Cerebellar cortex (tissue), 1 donor: ENCODE results near the gene LRRC8C.
"Not testable (repeated sequence)": the region's sequence is repeated elsewhere in the genome, so short reads cannot be mapped to it uniquely, and the experiment has no call there.

Experiments used
- DNase-seq: peaks from one replicate; pipeline ENCODE4 v3.0.0-alpha.2; 2015; ENCODE audit warnings: low spot score

The LRRC8C gene

DNA sequence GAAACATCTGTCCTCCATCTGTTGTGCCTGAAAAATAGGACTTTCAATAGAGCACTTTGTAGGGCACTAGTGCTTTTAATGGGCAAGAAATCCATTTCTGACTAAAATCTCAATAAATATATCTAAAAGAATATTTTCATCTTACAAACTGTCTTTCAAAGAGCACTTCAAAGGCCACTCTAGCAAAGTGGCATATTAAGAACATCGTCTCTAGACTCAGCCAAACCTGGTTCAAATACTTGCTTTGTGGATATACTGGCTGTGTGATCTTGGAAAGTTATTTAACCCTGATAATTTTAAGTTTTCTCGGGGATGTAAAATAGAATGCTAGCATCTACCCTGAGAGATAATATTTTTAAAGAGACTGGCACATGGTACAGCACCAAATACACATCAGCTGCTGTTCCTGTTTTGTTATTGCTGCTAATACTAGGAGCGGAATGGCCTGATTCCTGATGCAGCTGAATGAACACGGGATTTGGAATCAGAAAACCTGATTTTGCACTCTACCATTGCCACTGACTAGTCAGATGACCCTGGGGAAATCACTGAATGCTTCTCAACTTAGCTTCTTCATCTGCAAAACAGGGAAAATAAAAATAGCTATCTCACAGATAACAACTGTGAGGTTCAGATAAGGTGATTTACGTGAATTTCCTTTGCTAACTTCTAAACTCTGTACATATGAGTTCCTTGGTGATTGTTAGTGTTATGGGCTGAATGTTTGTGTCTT is 25.2 kb upstream of the LRRC8C start:
- no peak for DNase-seq

DNA sequence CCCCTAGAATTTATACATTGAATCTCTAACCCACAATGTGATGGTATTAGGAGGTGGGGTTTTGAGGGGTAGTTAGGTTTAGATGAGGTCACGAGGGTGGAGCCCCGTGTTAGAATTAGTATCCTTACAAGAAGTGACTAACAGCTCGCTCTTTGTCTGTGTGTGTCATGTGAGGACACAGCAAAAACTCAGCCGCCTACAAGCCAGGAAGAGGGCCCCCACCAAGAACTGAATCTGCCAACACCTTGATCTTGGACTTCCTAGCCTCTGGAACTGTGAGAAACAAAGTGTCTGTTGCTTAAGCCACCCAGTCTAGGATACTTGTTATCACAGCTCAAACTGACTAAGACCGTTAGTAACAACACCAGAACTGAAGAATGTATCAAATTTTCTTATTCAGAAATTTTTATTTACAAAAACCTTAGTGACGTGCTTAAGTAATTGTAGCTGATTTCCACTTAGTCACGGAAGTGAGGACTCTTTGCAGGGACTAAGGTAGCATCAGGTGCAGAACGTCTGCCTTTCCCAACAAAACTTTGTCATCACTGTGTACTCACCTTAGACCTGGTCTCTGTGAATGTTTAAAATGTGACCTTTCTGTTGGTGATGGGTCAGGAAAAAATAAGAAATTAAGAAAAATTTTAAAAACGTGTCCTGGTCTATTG is 24.5 kb upstream of the LRRC8C start:
- no peak for DNase-seq

DNA sequence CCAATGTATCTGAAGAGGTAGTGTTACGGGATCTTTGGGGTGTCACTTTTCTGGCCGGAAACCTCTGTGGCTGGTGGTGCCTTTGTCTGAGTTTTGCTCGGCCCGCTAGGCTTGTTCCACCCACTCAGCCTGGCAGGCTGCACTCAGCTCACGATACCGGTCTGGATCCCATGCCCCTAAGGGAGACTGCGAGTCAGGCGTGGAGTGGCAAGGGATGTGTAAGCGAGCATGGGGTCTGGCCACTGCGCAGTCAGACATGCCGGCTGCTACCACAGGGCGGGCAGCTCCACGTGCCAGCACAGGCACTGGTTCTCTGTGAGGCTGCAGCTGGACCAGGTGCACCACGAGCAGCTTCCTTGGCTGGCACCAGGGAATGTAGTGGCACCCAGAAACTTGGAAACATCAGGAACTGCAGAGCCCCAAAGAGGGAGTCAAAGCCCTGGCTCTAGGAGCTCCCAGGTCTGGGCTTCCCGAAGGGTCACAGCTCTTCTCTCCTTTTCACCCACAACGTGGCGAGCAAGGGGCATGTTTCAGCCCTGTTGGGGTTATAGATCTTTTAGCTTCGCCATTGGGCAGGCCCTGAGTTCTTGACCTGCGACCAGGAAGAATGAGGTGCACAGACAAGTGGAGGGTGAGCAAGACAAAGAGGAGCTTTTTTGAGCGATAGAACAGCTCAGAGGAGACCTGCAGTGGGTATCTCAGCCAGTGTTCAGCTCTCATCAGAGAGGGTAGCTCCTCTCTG is 23.8 kb upstream of the LRRC8C start:
- DNase-seq = no peak

DNA sequence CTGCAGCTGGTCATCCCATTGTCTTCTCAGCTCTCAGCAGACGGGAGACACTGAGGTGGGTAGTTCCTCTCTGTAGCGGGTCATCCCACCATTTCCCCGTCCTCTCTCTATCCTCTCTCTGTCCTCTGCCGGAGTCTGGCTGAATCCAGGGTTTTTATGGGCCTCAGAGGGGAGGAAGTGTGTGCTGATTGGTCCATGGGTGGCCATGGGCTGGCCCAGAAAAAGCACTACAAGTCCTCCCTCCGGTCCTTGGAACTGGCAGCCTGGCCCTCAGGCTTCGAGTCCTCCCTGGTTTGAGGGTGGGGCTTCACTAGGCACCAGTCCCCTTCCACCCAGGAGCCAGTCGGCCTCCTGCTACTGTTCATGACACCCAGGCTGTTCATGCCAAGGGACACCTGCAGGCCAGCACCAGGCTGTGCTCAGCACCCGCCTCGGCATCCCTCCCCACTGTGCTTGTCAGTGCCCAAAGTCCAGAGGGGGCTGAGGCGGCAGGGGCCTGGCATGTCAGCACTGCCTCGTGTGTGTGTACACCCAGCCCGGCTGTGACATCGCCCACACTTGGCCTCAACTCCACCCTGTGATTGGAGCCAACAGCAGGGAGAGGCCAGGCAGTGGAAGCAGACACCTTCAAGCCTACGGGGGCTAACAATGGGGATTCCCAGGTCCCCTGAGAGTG is 23.0 kb upstream of the LRRC8C start:
- no peak for DNase-seq

DNA sequence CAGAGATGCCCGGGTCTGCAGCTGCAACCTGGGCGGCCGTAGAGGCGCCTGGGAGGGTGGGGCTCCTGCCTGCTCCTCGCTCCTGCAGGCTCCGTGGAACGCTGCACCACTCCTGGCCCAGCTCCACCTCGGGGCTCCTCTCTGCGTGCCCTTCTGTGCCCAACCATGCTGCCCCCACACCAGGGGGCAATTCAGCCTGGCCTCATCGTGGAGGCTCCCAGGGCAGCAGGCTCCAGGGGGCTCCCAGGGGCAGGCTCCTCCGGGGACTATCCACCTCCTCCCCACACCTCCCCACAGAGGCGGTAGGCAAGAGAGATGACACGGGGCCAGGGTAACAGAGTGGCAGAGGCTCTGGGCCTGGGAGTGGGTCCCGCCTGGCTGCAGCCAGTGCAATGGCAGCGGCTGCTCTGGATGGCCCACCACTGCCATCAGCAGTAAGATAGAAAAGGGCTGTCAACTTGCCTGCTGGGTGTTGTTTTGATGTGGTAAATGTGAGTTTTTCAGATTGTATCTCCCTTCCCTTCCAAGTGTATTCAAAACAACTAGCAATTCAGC is 22.4 kb upstream of the LRRC8C start:
- no peak for DNase-seq

DNA sequence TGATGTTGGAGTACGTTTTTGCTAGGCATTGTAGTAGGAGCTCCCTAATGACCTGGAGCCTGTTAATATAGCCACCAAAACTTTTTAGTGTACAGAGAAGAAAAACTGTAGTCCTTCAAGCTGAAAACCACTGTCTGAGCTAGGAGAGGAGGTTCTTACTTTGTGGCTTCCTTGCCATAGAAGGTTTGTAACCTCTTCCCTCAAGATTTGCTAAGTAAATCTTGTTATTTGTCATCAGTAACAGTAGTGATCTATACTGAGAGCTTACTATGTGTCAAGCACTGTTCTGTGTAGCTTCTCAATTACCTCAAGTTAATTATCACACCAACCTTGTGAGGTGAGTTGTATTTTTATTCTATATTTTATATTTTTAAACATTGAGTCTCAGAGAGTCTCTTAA is 21.2 kb upstream of the LRRC8C start:
- no peak for DNase-seq

DNA sequence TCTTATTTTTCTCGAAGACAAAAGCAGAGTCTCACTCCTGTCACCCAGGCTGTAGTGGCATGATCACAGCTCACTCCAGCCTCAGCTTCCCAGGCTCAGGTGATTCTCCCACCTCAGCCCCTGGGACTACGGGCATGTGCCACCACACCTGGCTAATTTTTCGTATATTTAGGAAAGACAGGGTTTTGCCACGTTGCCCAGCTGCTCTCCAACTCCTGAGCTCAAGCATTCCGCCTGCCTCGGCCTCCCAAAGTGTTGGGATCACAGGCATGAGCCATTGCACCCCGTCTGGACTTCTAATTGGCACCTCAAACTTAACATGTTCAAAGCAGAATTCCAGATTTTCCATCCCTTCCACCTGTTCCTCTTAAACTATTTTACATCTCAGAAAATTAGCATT is 19.0 kb upstream of the LRRC8C start:
- DNase-seq = no peak

DNA sequence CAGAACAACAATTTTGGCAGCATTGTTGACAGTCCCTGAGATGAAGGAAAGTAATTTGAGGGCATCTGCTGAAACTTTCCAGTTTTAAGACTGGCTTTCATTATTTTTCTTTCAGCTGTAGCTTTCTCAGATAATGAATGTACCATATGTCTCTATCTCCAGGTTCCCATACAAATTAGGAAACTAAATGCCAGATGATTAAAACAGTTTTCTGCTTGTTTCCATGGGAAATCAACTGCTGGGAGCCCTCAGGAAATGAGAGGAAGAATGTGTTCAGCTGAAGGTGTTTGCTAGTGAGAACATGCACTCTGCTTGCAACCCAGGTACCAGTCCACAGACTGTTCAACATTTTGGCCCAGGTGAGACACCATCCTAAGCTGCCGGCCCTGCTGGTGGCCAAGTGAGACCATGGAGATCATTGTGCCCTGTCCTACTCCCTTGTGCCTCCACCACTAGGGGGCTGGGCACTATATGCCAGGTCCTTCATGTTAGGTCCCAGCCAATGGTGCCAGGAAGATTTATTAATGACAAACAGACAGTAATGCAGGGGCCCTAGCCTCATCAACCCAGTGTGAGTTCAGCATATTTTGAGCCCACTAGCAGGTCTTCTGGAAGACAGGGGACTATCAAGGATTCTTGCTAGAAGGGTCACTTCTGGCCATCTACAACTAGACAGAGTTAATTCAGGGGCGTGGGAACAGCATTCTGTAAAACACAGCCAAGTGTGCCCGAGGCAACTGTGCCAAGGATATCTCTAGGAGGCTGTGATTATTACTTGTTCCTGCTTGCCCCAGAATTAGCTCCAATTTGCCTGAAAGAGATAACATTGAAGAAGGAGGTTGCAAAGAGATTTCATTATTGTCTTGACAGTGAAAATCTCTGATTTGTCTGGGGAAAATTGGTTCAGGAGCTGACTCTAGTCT is 17.0 kb upstream of the LRRC8C start:
- DNase-seq = no peak

DNA sequence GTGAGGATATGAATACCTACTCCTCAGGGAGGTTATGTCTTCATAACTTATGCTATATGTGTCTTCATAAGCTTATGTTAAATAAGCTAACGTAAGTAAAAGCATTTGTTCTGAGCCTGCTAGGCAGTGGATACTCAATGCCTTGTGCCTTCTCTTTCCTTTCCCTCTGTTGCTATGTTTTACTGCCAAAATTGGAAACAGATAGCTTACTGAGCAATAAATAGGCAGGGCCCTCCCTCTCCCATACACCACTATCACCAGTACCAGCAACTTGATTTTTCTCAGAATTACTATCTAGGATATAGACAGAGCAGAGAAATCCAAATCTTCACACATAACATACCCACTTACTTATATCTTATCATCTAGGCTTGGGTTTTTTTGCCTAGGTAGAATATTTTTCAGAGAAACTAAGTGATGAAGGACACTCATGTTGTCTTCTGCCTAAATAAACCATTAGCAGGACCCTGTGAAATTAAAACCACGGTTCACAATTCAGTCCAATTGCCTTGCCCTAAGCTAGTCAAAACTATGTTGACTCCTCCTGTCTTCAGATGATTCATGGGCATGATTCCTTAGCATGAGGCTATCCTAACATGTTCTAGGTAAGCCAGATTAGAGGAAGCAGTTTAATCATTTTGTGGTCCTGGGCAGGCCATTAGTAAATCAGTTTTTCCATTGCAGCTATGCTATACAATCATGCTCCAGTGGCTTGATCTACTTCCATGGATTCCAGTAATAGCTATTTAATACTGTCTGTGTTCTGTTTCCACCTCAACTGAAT is 15.9 kb upstream of the LRRC8C start:
- no peak for DNase-seq

DNA sequence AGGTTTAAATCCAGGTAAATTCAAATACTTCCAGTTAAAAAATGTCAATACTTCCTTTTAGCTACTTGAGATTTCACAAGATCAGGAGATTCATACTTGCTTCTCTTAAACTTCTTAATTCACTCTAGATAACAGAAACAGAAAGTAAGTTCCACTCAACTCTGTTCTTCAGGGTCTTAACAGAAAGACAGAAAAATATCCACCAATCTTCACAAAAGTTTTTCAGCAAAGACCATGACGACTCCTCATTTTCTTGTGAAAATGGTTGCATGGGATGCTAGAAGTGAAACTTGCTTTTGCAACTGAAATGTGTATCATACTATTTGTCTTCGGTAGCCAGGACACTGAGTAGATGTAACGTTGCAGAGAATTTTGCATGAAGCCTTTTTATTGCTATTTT is 12.3 kb upstream of the LRRC8C start:
- no peak for DNase-seq

DNA sequence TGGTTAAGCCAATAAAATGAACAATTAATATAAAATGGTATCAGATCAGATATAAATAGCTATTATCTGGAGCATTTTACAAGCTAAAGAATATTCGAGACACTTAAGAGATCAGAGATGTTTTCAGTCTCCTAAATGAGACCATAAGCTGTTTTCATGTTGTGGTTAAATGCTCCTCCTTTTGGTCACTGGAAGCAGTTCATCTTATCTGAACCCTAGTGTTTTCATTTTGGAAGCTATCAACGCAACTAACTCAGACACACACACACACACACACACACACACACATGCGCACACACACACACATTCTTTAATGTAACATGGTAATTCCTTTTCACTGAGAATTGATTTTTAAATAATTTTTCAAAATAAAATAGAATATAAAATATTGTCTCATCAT is 10.0 kb upstream of the LRRC8C start:
- DNase-seq = no peak

DNA sequence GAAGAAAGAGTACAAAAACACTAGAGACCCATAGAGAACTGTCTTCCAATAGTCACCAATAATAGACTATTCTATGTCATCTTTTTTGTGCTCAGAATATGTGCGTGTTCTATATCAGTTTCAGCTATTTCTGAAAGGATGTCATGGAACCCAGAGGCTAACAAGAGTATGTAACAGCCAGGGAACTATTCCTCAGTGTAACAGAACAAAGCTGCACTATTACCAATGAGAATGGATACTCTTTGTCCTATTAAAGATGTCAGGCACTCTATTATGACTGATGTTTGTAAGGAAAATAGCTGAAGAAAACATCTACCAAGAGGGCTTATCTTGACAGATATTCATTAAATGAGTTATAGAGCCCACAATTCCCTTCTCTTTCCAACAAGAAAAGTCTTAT is 8.6 kb upstream of the LRRC8C start:
- no peak for DNase-seq

DNA sequence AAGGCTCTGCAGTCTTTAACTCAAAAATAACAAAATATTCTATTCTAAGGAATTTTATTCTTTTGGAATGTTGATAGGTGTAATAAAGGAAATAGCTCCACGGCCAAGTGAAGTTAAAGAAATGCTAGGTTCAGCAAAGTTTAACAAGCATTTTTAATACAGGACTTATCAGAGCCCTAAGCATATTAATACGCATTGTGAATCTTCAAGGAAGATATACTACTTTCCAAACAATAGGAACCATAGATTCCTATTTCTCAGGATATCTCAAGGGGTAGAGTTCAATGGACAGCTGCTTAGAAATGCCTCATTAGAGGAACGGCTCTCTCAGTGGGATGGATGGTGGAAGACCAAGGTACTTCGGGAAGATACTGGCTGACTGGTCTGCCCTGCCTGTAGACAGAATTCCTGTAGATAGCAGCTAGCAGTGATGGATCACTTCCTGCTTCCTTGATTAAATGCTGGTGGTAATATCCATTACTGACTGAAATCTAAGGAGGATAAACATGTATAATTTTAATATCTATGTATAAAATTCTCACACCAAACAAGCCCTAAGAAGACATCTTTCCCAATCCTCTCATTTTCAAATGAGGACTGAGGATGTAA is 8.1 kb upstream of the LRRC8C start:
- no peak for DNase-seq

DNA sequence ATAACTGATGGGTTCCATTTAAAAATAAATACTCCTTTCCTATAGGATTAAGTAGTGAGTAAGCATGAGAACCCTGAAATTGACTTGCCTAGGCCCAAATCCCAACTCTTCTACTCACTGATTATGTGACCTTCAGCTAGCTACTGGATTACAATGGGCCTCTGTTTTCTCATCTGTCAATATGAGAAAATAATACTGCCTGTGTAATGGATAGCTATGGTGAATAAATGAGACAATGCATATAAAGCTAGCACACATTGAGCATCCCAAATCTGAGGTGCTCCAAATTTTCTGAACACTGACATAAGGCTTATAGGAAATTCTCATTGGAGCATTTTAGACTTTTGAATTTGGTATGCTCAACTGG is 5.3 kb upstream of the LRRC8C start:
- DNase-seq = no peak

DNA sequence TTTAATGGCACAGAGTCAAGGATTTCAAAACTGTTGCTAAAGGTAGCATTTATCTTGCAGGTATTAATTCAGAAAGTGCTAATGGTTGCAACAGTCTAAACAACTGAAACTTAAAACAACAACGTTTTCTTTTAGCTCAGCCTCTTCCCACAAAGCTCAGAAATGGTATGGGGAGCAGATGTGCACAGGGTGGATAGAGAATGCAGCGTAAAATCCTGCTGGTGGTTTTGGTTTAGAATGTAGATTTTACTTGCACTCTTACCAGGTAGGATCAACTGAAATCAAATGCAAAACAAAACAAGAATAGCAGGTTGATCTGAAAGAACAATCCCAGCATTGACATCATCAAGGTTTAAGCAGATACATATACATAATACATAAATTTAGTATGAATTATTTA is 3.8 kb upstream of the LRRC8C start:
- DNase-seq = no peak

DNA sequence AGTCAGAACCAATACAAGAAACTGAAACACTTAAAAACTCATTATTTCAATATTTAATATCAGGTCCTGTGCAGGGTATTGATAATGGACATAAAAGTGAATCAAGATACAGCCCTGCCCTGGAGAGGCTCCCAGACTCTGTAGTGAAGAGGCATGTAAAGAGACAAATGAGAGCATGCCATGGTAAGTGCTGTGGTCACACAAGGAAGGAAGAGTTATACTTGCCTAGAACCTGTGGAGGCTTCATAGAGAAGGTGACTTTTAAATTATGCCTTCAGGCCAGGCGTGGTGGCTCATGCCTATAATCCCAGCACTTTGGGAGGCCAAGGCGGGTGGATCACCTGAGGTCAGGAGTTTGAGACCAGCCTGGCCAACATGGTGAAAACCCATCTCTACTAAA is 3.3 kb upstream of the LRRC8C start:
- DNase-seq = not testable (repeated sequence)

DNA sequence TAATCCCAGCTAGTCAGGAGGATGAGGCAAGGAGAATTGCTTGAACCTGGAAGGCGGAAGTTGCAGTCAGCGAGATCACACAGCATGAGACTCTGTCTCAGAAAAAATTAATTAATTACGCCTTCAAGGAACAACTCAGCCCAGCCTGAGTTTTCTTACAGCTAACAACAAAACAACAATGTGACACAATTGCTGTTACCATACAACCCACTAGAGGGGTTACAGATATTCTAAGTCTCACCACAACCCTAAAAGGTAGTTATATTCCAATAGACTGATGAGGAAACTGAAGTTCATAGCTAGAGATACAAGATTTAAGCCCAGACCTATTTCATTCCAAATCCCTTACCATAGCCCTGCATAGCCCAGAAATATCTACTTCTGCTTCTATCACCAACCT is 2.9 kb upstream of the LRRC8C start:
- no peak for DNase-seq

DNA sequence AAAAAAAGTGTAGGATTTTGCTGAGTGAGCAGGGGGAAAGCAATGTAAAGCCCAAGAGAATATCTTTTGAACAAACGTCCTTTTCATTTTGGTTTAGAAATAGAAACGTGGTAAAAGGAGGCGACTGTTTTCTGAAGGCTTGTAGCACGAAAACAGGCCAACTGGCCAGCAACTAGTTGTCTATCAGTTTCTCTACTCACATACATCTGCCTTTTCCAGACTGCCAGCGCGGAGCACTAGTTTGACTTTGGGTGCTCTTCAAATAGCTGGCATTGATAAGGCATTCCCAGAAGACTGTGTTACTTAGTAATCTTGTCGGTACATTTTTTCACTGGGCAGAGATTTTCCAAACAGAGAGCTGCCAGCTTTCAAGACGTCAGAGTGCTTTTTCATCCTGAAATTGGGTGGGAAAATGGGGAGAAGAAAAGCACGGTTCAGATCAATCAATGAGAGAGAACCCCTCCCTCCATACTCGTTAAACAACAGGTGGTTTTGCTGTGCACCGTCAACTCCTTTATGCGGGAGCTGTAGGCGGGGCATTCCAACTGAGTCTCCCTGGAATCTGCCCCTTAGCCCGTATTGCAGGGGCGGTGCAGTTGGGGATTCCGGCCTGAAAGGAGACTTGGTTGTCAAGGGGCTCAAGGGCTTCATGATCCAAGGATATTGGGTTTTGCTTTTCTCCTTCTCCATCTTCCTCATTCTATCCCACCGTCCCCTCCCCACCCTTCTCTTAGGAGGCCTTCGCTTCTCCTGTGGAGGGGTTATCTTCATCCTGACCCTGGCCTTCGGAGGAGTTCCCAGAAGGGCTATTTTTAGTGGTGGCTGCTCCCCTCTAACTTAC is 884 bp upstream of the LRRC8C start:
- no peak for DNase-seq

DNA sequence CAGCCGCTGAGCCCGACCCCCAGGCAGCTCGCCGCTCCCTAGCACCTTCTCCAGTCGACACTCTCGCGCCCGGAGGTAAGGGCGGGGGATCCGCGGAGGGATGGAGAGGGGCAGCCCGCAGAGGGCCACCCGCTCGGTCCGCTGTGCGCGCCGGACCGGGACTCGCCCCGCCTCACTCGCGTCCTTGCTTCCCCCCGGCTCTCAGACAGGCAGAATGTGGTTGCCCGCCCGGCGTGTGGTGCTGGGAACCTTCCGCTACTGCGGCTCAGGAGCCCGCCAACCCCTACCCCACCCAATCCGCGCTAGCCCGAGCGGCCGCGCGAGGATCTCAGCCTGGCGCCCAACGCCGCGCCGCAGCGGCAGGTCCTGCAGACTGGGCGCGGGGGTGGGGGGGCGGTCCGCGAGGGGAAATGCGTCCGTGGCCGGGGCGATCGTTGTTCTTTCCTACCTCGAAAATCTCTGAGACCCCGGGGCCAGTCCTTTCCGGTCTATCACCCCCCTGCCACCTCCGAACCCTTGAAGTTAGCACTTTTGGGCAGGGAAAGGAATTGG is 404 bp downstream of the LRRC8C start:
- DNase-seq = peak; percentile 23
